Uterus (tissue), 4 donors: ENCODE data around the gene LMTK2. TPM values are rescaled to one million over a fixed set of nuclear protein-coding genes. Genes with fewer than 3 reads are reported as not detected.

Source experiments
- DNase-seq, 2 donors: peaks; one replicate each; pipeline ENCODE4 v3.0.0-alpha.2; 2019 to 2020
- H3K27ac ChIP-seq, 2 donors: fragments of 200-600 bp; sonication (generic); 1 replicate in 1 of 2; 2 replicates in 1 of 2; pipeline ENCODE4 v1.5.1; 2016 to 2018
- H3K27me3 ChIP-seq, 2 donors: fragments of 200-600 bp; sonication (generic); one replicate each; pipeline ENCODE4 v1.5.1; 2018 to 2019; ENCODE audit warnings: control low read depth in 1 of 2
- H3K36me3 ChIP-seq, 2 donors: fragments of 200-600 bp; sonication (generic); one replicate each; pipeline ENCODE4 v1.5.1; 2019; ENCODE audit warnings: control low read depth in 1 of 2
- H3K4me1 ChIP-seq, 2 donors: fragments of 200-600 bp; sonication (generic); one replicate each; pipeline ENCODE4 v1.5.1; 2018 to 2019; ENCODE audit warnings: control low read depth in 1 of 2
- H3K4me3 ChIP-seq, 2 donors: fragments of 200-600 bp; sonication (generic); 1 replicate in 1 of 2; 2 replicates in 1 of 2; pipeline ENCODE4 v1.5.1; 2018 to 2019; ENCODE audit warnings: mild to moderate bottlenecking in 1 of 2
- H3K9me3 ChIP-seq, 2 donors: fragments of 200-600 bp; sonication (generic); one replicate each; pipeline ENCODE4 v1.5.1; 2019; ENCODE audit warnings: control low read depth in 1 of 2
- POLR2A ChIP-seq, 2 donors: fragments of 450-650 bp; IDR thresholded peaks; one replicate each; pipeline ENCODE4 v1.6.1; 2016; ENCODE audit warnings: antibody characterized with exemption in 2 of 2, mild to moderate bottlenecking in 1 of 2, moderate library complexity in 1 of 2
- intact Hi-C: fragments of 100-400 bp; cut with DNase I; formaldehyde crosslinking; loops from one replicate; pipeline ENCODE4 v1.15.1; 2023; ENCODE audit warnings: low total_unique reads
- total RNA-seq, 4 donors: library from RNA; depleted of rRNA in 3 of 4; stranded (reverse); fragments of >200 nt in 3 of 4; gene quantifications; one replicate each; pipeline versions ENCODE4 v1.1.0 to v1.2.4, GENCODE V29; 2014 to 2023
- TF ChIP-seq, protein P1 (sequence below), 4 experiments: fragments of 200-600 bp in 2 of 4; fragments of 450-650 bp in 2 of 4; sonication (generic) in 2 of 4; IDR thresholded peaks; one replicate each; pipeline ENCODE4 v1.5.1; 2016 to 2019; ENCODE audit warnings: antibody characterized with exemption in 4 of 4, mild to moderate bottlenecking in 2 of 4, moderate library complexity in 1 of 4
- donor health status: DM: yes; HTN: yes; CAD: no.

The LMTK2 gene
- total RNA-seq, 4 donors from 2014 or later = 5.9 to 23.3 (median 14.8) TPM

GRCh38 chr7:98205162-98205845 lies 98.6 kb downstream of the LMTK2 start:
- Histone ChIP-seq H3K36me3 (no peaks in the 10 kb centered on the region), H3K9me3 (no peaks in the 10 kb centered on the region)
- TF ChIP-seq, protein P1, sequence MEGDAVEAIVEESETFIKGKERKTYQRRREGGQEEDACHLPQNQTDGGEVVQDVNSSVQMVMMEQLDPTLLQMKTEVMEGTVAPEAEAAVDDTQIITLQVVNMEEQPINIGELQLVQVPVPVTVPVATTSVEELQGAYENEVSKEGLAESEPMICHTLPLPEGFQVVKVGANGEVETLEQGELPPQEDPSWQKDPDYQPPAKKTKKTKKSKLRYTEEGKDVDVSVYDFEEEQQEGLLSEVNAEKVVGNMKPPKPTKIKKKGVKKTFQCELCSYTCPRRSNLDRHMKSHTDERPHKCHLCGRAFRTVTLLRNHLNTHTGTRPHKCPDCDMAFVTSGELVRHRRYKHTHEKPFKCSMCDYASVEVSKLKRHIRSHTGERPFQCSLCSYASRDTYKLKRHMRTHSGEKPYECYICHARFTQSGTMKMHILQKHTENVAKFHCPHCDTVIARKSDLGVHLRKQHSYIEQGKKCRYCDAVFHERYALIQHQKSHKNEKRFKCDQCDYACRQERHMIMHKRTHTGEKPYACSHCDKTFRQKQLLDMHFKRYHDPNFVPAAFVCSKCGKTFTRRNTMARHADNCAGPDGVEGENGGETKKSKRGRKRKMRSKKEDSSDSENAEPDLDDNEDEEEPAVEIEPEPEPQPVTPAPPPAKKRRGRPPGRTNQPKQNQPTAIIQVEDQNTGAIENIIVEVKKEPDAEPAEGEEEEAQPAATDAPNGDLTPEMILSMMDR (IDR thresholded peaks at IDR 0.05) = no peak
- TF ChIP-seq POLR2A (IDR thresholded peaks at IDR 0.05) = no peak

GRCh38 chr7:98206451-98207330 lies 100.0 kb downstream of the LMTK2 start:
- no peak overlapping the region for H3K27ac ChIP-seq
- no peak overlapping the region for H3K4me3 ChIP-seq
- H3K36me3 ChIP-seq = no peaks in the 10 kb centered on the region
- H3K9me3 ChIP-seq = no peaks in the 10 kb centered on the region
- DNase-seq = no peak
- intact Hi-C loops = no loop called here
- TF ChIP-seq, protein P1 (IDR thresholded peaks at IDR 0.05) = no peak
- no peak for TF ChIP-seq POLR2A (IDR thresholded peaks at IDR 0.05)
- no peaks in the 10 kb centered on the region for H3K4me1 ChIP-seq
- no peaks in the 10 kb centered on the region for H3K27me3 ChIP-seq

More at GRCh38 chr7:98205162-98205845, 98.6 kb downstream of the LMTK2 start:
- intact Hi-C loops = no loop called here
- H3K4me3 ChIP-seq = no peak overlapping the region
- DNase-seq = no peak
- H3K27ac ChIP-seq = no peak overlapping the region
- no peaks in the 10 kb centered on the region for H3K27me3 ChIP-seq
- H3K4me1 ChIP-seq = no peaks in the 10 kb centered on the region

DNA sequence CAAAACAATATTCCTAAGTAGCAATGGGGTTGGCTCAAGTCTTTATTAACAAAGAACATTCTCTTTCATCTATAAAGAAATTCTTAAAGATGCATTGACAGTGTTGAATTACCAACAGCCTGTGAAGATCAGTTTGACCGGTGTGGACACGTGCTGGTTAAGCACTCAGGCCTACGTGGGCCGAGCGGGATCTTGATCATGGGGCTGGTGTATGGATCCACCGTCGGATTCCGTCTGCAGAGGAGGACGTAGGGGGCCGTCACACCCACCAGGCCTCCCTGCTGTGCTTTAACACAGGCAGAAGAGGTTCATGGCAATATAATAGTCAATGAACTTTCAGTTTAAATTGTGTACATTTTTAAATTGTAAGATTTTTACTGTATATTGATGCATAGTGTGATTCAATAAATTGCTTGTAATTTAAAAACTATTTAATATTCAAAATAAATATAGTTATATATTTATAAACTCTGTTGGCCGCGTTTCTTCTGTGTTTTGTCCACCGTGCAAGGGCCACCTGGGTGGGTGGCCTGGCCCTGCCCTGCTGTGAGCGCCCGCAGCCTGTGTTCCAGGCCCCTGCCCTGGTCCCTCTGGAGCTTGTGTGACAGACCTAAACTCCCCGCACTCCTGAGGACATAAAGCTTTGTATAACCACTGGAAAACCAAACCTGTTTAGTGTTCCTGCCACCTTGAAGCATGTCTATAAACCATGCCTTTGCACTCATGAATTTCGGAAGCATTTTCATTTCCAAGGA lies 102.7 kb downstream of the LMTK2 start:
- no peaks in the 10 kb centered on the region for H3K27me3 ChIP-seq
- H3K27ac ChIP-seq = no peak overlapping the region
- no peaks in the 10 kb centered on the region for H3K9me3 ChIP-seq
- no peak overlapping the region for H3K4me3 ChIP-seq
- no peak for TF ChIP-seq POLR2A (IDR thresholded peaks at IDR 0.05)
- TF ChIP-seq, protein P1 (IDR thresholded peaks at IDR 0.05) = no peak
- no peak for DNase-seq
- H3K36me3 ChIP-seq = no peaks in the 10 kb centered on the region
- H3K4me1 ChIP-seq = no peaks in the 10 kb centered on the region
- intact Hi-C loops = no loop called here

DNA sequence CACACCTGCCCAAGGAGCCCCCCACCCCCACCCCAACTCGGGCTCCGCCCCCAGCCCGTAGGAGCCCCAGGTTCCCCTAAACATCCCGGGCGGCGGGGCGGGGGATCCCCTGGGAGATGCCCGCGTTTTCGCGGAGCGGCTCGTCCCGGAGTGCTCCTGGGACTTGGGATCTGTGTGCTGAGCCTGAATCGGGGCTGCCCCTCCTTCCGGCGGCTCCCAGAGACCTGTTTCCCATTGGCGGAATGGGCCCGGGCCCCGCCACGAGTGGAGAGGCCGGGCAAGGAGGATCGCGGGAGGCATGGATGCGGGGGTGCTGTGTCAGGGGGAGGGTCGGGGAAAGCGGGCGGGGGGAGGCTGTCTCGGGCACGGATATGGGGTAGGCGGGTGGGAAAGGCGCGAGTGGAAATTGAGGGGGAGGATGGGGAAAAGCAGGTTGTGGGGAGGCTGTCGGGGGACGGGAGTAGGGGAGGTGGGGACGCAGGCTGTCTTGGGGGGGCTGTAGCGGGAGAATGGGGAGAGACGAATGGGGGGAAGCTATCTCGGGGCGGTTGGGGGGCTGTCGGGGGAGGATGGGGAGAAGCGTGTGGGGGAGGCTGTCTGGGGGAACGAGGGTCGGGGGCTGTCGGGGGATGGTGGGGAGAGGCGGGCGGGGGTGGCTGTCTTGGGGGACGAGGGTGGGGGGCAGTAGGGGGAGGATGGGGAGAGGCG lies 104.0 kb downstream of the LMTK2 start:
- H3K36me3 ChIP-seq = no peaks in the 10 kb centered on the region
- TF ChIP-seq, protein P1 (IDR thresholded peaks at IDR 0.05) = no peak
- TF ChIP-seq POLR2A (IDR thresholded peaks at IDR 0.05) = no peak
- peak in 1 of 2 donors; percentile 12 for DNase-seq
- no peaks in the 10 kb centered on the region for H3K9me3 ChIP-seq
- H3K27me3 ChIP-seq = no peaks in the 10 kb centered on the region
- intact Hi-C loops = no loop called here
- H3K4me3 ChIP-seq = peak overlapping the region in 1 of 2 donors; percentile 3
- no peaks in the 10 kb centered on the region for H3K4me1 ChIP-seq
- H3K27ac ChIP-seq = no peak overlapping the region
